B cell (primary cell): ENCODE measurements around the gene EPB41. TPM values are rescaled to one million over a fixed set of nuclear protein-coding genes. Genes with fewer than 3 reads are reported as not detected.

ENCODE experiments used
- ATAC-seq: fragments of 200-7000 bp; cut with Tn5 transposase; one replicate; pipeline ENCODE4 v1.10.0; 2021; ENCODE audit warnings: low read depth, mild to moderate bottlenecking, moderate number of reproducible peaks, moderate library complexity
- CTCF ChIA-PET: fragments of 350-600 bp; sonication (Branson Sonifier 250); formaldehyde crosslinking; loops from one replicate; lab custom pipeline; 2021; ENCODE audit warnings: antibody characterized with exemption, inconsistent platforms; lab: Charles Lee
- POLR2A ChIA-PET: fragments of 350-600 bp; sonication (Branson Sonifier 250); formaldehyde crosslinking; loops from one replicate; lab custom pipeline; 2021; ENCODE audit warnings: antibody characterized with exemption; lab: Charles Lee
- DNase-seq: peaks from one replicate; pipeline ENCODE4 v3.0.0; 2013
- H2AFZ ChIP-seq: 2 replicates; pipeline ENCODE4 v1.6.1; 2012; ENCODE audit warnings: mild to moderate bottlenecking, low read depth, low read length; ENCODE audit not compliant: insufficient read depth, poor library complexity, severe bottlenecking
- H3K27ac ChIP-seq, 2 donors: 1 replicate in 1 of 2; 2 replicates in 1 of 2; pipeline ENCODE4 v1.5.1; 2012 to 2013; ENCODE audit warnings: low read length in 2 of 2, mild to moderate bottlenecking in 2 of 2, moderate library complexity in 1 of 2
- H3K27me3 ChIP-seq, 4 experiments: fragments of 200-600 bp in 1 of 4; sonication (generic) in 1 of 4; replicated peaks in 1 of 4; 1 replicate in 2 of 4; 2 replicates in 2 of 4; pipeline versions ENCODE4 v1.6.1 to v1.7.0; 2013 to 2016; ENCODE audit warnings: low read length in 3 of 4, mild to moderate bottlenecking in 2 of 4, mixed read lengths in 1 of 4, moderate library complexity in 1 of 4; ENCODE audit not compliant: insufficient read depth in 4 of 4, control insufficient read depth in 3 of 4; ENCODE audit errors: control extremely low read depth in 1 of 4
- H3K36me3 ChIP-seq, 2 experiments: replicated peaks in 1 of 2; 1 replicate in 1 of 2; 2 replicates in 1 of 2; pipeline versions ENCODE4 v1.6.1 to v1.7.1; 2013; ENCODE audit warnings: low read length in 1 of 2; ENCODE audit not compliant: insufficient read depth in 2 of 2, control insufficient read depth in 1 of 2; ENCODE audit errors: control extremely low read depth in 1 of 2, extremely low read depth in 1 of 2
- H3K4me1 ChIP-seq, 2 donors: fragments of 200-600 bp in 1 of 2; sonication (generic) in 1 of 2; 1 replicate in 1 of 2; 2 replicates in 1 of 2; pipeline versions ENCODE4 v1.5.1 to v1.6.1; 2013 to 2017; ENCODE audit warnings: low read length in 2 of 2; ENCODE audit not compliant: control insufficient read depth in 2 of 2, insufficient read depth in 2 of 2
- H3K4me2 ChIP-seq: replicated peaks from 2 replicates; pipeline ENCODE3; 2012; ENCODE audit warnings: mild to moderate bottlenecking, low read depth, low read length; ENCODE audit not compliant: poor library complexity, severe bottlenecking
- H3K4me3 ChIP-seq, 5 experiments: fragments of 200-600 bp in 1 of 5; sonication (generic) in 1 of 5; 1 replicate in 3 of 5; 2 replicates in 2 of 5; pipeline versions ENCODE4 v1.5.1 to v1.7.0; 2011 to 2016; ENCODE audit warnings: low read length in 4 of 5, mild to moderate bottlenecking in 4 of 5, low read depth in 2 of 5, control low read depth in 1 of 5, moderate library complexity in 1 of 5; ENCODE audit not compliant: insufficient read depth in 1 of 5; ENCODE audit errors: control extremely low read depth in 1 of 5, extremely low read depth in 1 of 5
- H3K79me2 ChIP-seq: fragments of 200-600 bp; sonication (generic); one replicate; pipeline ENCODE4 v1.6.0; 2016; ENCODE audit warnings: low read length; ENCODE audit not compliant: control insufficient read depth, insufficient read depth
- H3K9ac ChIP-seq: fragments of 200-600 bp; sonication (generic); 2 replicates; pipeline ENCODE4 v1.6.1; 2017; ENCODE audit warnings: mild to moderate bottlenecking, low read length, moderate library complexity
- H3K9me3 ChIP-seq, 3 donors: one replicate each; pipeline versions ENCODE4 v1.6.1 to v1.7.1; 2013; ENCODE audit warnings: low read length in 2 of 3; ENCODE audit not compliant: control insufficient read depth in 2 of 3, insufficient read depth in 1 of 3; ENCODE audit errors: control extremely low read depth in 1 of 3
- H4K20me1 ChIP-seq: 2 replicates; pipeline ENCODE4 v1.6.0; 2012; ENCODE audit warnings: mild to moderate bottlenecking, low read length; ENCODE audit not compliant: insufficient read depth, control insufficient read depth, poor library complexity, severe bottlenecking
- H3K27ac Mint-ChIP-seq: one replicate; pipeline ENCODE4 v1.8.0; 2021; ENCODE audit warnings: mixed read lengths
- H3K27me3 Mint-ChIP-seq: one replicate; pipeline ENCODE4 v1.8.0; 2021; ENCODE audit warnings: mixed read lengths
- H3K4me1 Mint-ChIP-seq: one replicate; pipeline ENCODE4 v1.8.0; 2021; ENCODE audit warnings: mixed read lengths
- H3K4me3 Mint-ChIP-seq: one replicate; pipeline ENCODE4 v1.8.0; 2021; ENCODE audit warnings: mixed read lengths
- H3K9me3 Mint-ChIP-seq: one replicate; pipeline ENCODE4 v1.8.0; 2022; ENCODE audit warnings: mixed read lengths; ENCODE audit not compliant: insufficient read depth
- EZH2 ChIP-seq: IDR thresholded peaks from 2 replicates; pipeline ENCODE4 v1.6.1; 2012; ENCODE audit warnings: borderline replicate concordance, low read depth, mild to moderate bottlenecking, moderate library complexity, low read length; ENCODE audit not compliant: insufficient read depth, poor library complexity, severe bottlenecking
- WGBS: methylation state at CpG from one replicate; pipeline ENCODE4 v1.1.5; 2013; ENCODE audit warnings: missing lambda C conversion rate; ENCODE audit not compliant: insufficient coverage; 5-methylcytosine and 5-hydroxymethylcytosine counted together
- intact Hi-C: fragments of 100-400 bp; cut with micrococcal nuclease; formaldehyde crosslinking; loops from one replicate; pipeline ENCODE4 v1.10.0; 2022
- polyA plus RNA-seq: library from polyadenylated mRNA; depleted of rRNA; stranded (reverse); fragments of >200 nt; gene quantifications from 2 replicates; pipeline ENCODE4 v1.2.3, GENCODE V29; 2012
- total RNA-seq, 2 donors: library from RNA; stranded (reverse); fragments of 120-200 nt in 1 of 2; gene quantifications; 1 replicate in 1 of 2; 2 replicates in 1 of 2; pipeline versions ENCODE4 v1.2.3 to v1.2.4, GENCODE V29; 2013 to 2022
- TF ChIP-seq, protein P1 (sequence below): fragments of 200-600 bp; IDR thresholded peaks from one replicate; pipeline ENCODE4 v1.8.0; 2022; ENCODE audit warnings: antibody characterized with exemption, mild to moderate bottlenecking

EPB41 gene
- total and polyA plus RNA-seq, 2 donors (not counting 1 experiment from before 2014, with no cell fraction given): 45.8 to 186 TPM

DNA sequence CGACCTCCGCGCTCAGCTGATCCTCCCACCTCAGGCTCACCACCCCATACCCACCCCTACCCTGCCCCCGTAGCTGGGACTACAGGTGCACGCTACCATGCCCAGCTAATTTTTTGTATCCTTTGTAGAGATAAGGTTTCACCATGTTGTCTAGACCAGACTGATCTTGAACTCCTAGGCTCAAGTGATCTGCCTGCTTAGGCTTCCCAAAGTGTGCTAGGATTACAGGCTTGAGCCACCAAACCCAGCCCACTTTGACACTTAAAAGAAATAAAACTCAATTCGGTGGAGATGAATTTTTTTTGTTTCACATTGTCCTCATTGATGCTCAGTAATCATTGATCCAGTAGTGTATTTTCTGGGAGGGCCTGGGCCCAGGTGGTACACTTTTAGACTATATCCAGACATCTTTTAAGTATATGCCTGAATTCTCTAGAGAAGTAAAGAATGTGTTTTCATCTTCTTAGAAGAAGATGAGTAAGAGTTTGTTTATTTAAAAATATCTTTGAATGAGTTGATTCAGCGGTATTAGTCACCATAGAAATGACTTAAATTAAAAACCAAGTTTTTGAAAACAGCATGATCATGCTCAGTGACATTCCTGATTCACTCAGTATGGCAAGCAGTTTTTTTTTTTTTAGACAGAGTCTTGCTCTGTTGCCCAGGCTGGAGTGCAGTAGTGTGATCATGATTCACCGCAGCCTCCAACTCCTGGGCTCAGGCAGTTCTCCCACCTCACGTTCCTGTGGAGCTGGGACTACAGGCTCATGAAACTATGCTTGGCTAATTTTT is 57.8 kb downstream of the EPB41 start:
- H3K9me3 Mint-ChIP-seq: no peaks in the 10 kb centered on the region
- WGBS: 88% methylated on average over 5 of the region's 9 CpGs
- H3K27ac ChIP-seq: no peak overlapping the region
- DNase-seq: no peak
- H3K9me3 ChIP-seq: no peaks in the 10 kb centered on the region
- no peaks in the 10 kb centered on the region for H3K27me3 Mint-ChIP-seq
- ChIA-PET POLR2A (no interaction called here), CTCF (no interaction called here)
- H2AFZ ChIP-seq: no peak overlapping the region
- peak; percentile 14 for ATAC-seq
- H3K4me1 Mint-ChIP-seq: peaks cover 32% of the 10 kb centered on the region
- peaks cover 2 to 4% of the 10 kb centered on the region in 2 experiments for H3K36me3 ChIP-seq
- peaks cover 94% of the 10 kb centered on the region for H3K79me2 ChIP-seq
- H3K27ac Mint-ChIP-seq: no peak overlapping the region
- H3K4me3 ChIP-seq: no peak overlapping the region
- H3K4me1 ChIP-seq: no peaks in the 10 kb centered on the region
- no peaks in the 10 kb centered on the region for H3K27me3 ChIP-seq
- peaks cover 59% of the 10 kb centered on the region for H4K20me1 ChIP-seq
- no peak overlapping the region for H3K4me3 Mint-ChIP-seq
- no peak overlapping the region for H3K9ac ChIP-seq
- TF ChIP-seq, protein P1, sequence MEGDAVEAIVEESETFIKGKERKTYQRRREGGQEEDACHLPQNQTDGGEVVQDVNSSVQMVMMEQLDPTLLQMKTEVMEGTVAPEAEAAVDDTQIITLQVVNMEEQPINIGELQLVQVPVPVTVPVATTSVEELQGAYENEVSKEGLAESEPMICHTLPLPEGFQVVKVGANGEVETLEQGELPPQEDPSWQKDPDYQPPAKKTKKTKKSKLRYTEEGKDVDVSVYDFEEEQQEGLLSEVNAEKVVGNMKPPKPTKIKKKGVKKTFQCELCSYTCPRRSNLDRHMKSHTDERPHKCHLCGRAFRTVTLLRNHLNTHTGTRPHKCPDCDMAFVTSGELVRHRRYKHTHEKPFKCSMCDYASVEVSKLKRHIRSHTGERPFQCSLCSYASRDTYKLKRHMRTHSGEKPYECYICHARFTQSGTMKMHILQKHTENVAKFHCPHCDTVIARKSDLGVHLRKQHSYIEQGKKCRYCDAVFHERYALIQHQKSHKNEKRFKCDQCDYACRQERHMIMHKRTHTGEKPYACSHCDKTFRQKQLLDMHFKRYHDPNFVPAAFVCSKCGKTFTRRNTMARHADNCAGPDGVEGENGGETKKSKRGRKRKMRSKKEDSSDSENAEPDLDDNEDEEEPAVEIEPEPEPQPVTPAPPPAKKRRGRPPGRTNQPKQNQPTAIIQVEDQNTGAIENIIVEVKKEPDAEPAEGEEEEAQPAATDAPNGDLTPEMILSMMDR: no peak
- no peak for TF ChIP-seq EZH2
- intact Hi-C loops: no loop called here
- H3K4me2 ChIP-seq: no peak overlapping the region
